Measurements from ENCODE around the gene BOD1.

DNA sequence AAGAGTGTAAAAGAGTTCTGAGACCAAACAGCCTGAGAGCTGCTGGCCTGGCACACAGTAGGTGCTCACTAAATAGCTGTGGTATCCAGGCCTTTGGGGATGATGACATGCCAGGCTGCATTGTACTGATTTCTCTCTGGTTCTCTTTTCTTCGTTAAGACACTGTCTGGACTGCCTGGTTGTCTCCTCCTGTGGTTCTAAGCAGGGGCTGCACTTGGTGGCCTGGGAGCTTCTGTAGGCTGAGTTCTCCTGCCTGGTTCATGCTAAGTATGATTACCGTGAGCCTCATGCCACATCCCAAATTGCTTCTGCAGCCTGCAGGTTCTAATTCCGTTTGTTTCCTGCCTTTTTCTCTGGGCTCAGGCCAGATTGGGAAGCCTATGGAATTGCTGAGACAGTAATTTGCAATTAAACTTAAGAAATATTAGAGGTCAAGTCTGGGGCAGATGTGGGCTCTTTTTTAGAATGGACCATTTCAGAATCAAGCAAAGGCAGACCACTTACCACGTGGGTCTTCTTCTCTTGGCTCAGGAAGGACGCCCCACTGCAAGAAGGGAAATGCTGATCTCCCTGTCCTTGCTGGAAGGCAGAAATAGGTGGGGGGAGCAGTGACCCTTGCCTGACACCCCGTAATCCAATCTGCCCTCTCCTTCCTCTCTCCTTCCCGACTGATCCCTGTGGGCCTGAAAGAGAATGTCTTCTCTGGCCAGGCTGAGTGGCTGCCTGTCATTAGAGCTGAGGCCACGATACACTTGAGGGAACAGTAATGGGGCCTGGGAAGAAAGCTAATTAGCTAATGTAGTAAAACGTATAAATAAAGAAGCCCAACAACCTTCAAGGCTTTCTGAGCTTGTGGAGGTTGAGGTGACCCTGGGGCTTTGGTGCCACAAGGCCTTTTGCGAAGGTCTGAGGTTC lies 21.9 kb upstream of the BOD1 start:
- TF ChIP-seq, protein P1, sequence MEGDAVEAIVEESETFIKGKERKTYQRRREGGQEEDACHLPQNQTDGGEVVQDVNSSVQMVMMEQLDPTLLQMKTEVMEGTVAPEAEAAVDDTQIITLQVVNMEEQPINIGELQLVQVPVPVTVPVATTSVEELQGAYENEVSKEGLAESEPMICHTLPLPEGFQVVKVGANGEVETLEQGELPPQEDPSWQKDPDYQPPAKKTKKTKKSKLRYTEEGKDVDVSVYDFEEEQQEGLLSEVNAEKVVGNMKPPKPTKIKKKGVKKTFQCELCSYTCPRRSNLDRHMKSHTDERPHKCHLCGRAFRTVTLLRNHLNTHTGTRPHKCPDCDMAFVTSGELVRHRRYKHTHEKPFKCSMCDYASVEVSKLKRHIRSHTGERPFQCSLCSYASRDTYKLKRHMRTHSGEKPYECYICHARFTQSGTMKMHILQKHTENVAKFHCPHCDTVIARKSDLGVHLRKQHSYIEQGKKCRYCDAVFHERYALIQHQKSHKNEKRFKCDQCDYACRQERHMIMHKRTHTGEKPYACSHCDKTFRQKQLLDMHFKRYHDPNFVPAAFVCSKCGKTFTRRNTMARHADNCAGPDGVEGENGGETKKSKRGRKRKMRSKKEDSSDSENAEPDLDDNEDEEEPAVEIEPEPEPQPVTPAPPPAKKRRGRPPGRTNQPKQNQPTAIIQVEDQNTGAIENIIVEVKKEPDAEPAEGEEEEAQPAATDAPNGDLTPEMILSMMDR (IDR thresholded peaks at IDR 0.05): no peak
- TF ChIP-seq POLR2A (IDR thresholded peaks at IDR 0.05; ENCODE audit: low read depth) (no peak), EP300 (IDR thresholded peaks at IDR 0.05) (no peak)
